Thyroid gland (tissue), 4 donors: ENCODE results near the gene FOXN1.

Experiments used
- CTCF ChIP-seq, 6 experiments: fragments of 200-600 bp in 3 of 6; fragments of 450-650 bp in 3 of 6; sonication (generic) in 3 of 6; IDR thresholded peaks; one replicate each; pipeline ENCODE4 v1.5.1; 2016 to 2019; ENCODE audit warnings: antibody characterized with exemption in 6 of 6, mild to moderate bottlenecking in 2 of 6, inconsistent platforms in 1 of 6, moderate library complexity in 1 of 6
- POLR2A ChIP-seq, 2 donors: fragments of 450-650 bp; IDR thresholded peaks; one replicate each; pipeline ENCODE4 v1.6.1; 2017; ENCODE audit warnings: antibody characterized with exemption in 2 of 2, mild to moderate bottlenecking in 2 of 2, moderate library complexity in 1 of 2

- TF ChIP-seq CTCF (IDR thresholded peaks at IDR 0.05) (no peak), POLR2A (IDR thresholded peaks at IDR 0.05) (no peak)
Observed at GRCh38 chr17:28545141-28545503, 39.0 kb downstream of the FOXN1 start.
